PFSK-1 (cell line): ENCODE results near the gene ASS1.

Experiments
- POLR2AphosphoS5 ChIP-seq: IDR thresholded peaks from 2 replicates; pipeline ENCODE4 v1.6.1; 2012; ENCODE audit warnings: low read depth, mild to moderate bottlenecking, control low read depth, low read length, moderate library complexity
- SIN3A ChIP-seq: IDR thresholded peaks from 2 replicates; pipeline ENCODE4 v1.6.1; 2012; ENCODE audit warnings: mild to moderate bottlenecking, low read length, moderate library complexity, borderline replicate concordance; ENCODE audit not compliant: insufficient read depth
- TAF1 ChIP-seq: IDR thresholded peaks from 2 replicates; pipeline ENCODE4 v1.6.1; 2012; ENCODE audit warnings: low read length, control low read depth, borderline replicate concordance; ENCODE audit not compliant: insufficient read depth

DNA sequence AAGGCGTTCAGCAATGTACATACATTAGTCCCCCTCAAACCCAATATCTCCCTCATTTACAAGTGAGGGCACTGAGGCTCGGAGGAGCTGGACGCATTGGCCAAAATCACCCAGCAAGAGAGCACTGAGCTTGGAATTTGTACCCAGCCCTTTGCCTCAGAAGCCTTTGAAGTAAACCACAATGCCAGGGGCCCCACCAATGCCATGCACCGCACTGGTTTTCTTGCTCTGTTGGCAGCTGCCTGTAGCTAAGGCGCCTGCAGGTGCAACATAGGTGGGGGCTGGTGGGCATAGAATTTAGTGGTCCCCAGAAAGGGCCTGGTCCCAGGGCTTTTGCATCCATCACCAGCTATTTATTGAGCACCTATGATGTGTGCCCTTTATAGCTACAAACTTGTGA, 97.3 kb downstream of the ASS1 start:
- no peak for TF ChIP-seq TAF1
- TF ChIP-seq SIN3A = no peak
- TF ChIP-seq POLR2AphosphoS5 = no peak
